ENCODE measurements around the gene GDF7.

GRCh38 chr2:20623741-20624155 is 43.2 kb upstream of the GDF7 start:
- TF ChIP-seq CTCF (conservative IDR thresholded peaks at IDR 0.05; ENCODE audit: low read length): no peak
- no peak for TF ChIP-seq EZH2phosphoT487 (IDR thresholded peaks at IDR 0.05; ENCODE audit: borderline replicate concordance, low read depth, low read length)

All from OCI-LY7 (cell line).